GM12865 (cell line): ENCODE data around the gene SKOR1.

Experiments
- DNase-seq: peaks from one replicate; pipeline ENCODE4 v3.0.0; 2010; ENCODE audit warnings: low read depth
- H3K4me3 ChIP-seq: 2 replicates; pipeline ENCODE4 v1.5.1; 2011; ENCODE audit warnings: mild to moderate bottlenecking, low read depth, low read length, control low read depth
- TF ChIP-seq, protein P1 (sequence below): IDR thresholded peaks from 2 replicates; pipeline ENCODE4 v1.5.1; 2011; ENCODE audit warnings: low read length, control low read depth, low read depth, inconsistent platforms; ENCODE audit not compliant: insufficient read depth; ENCODE audit errors: missing control alignments

Gene SKOR1

DNA sequence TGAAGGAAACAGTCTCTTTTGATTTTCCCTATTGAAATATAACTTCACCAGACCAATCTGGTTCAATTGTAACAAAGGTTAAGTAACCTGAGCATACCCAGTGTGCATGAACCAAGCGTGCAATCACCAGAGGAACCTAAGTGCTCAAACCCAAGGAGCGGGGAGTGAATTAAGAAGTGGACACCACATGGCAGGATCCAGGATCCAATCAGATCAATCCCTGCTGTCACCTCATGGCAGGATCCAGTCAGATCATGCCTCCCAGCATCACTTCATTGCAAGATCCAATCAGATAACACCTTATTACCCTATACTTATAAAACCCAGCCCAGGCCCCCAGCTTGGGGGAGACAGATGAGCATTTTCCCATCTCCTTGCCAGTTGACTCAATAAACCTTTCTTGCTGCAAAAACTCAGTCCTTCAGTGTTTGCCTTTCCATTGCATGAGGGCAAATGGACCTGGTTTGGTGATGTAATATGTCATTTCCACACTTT, 53.5 kb downstream of the SKOR1 start:
- no peak for DNase-seq
- H3K4me3 ChIP-seq: no peak overlapping the region
- TF ChIP-seq, protein P1, sequence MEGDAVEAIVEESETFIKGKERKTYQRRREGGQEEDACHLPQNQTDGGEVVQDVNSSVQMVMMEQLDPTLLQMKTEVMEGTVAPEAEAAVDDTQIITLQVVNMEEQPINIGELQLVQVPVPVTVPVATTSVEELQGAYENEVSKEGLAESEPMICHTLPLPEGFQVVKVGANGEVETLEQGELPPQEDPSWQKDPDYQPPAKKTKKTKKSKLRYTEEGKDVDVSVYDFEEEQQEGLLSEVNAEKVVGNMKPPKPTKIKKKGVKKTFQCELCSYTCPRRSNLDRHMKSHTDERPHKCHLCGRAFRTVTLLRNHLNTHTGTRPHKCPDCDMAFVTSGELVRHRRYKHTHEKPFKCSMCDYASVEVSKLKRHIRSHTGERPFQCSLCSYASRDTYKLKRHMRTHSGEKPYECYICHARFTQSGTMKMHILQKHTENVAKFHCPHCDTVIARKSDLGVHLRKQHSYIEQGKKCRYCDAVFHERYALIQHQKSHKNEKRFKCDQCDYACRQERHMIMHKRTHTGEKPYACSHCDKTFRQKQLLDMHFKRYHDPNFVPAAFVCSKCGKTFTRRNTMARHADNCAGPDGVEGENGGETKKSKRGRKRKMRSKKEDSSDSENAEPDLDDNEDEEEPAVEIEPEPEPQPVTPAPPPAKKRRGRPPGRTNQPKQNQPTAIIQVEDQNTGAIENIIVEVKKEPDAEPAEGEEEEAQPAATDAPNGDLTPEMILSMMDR: no peak

DNA sequence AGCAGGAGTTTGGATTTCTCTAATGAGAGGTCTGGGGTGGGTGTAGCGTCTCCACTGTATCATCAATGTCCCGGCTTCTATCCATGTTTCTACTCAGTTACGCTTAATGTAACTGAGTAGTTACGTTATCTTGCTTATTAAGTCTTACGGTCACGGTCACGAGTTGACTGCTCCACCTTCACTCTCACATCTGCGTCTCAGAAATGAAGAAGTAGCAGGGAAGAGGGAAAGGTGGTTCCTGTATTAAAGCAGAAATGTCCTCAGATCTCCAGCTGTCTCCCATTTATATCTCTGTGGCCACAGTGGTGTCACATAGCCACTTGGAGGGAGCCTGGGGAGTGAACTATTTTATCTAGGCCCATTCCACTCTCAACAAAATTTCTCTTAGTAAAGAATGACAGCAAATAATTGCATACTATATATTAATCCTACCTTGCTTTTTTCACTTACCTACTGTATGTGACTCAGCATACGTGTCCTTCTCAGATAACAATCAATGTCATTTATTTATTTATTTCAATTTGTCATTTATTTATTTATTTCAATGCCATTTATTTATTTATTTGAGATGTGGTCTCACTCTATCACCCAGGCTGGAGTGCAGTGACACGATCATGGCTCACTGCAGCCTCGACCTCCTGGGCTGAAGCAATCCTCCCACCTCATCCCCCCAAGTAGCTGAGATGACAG, 54.3 kb downstream of the SKOR1 start:
- no peak for DNase-seq
- TF ChIP-seq, protein P1: no peak
- no peak overlapping the region for H3K4me3 ChIP-seq

DNA sequence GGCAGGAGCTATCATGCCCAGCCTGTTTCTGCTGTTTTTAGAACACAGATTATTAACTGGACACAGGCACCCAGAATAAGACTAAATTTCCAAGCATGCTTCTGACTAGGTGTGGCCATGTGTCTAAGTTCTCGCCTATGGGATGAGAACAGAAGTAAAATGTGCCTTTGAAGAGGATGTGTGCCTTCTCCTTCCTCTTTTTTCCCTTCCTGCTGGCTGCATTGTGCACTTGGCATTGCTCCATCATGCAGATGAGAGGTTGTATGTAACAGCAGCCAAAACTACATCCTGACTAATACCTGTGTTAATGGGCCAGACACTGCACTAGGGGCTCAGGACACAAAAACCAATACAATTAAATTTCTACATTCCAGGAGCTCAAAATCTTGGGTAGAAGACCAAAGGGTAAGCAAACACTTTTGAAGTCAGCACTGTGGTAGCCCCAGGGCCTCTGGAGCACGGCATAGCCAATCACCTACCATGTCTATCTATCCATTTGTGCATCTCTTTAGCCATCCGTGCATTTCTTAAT, 55.4 kb downstream of the SKOR1 start:
- no peak for DNase-seq
- TF ChIP-seq, protein P1: no peak
- no peak overlapping the region for H3K4me3 ChIP-seq

DNA sequence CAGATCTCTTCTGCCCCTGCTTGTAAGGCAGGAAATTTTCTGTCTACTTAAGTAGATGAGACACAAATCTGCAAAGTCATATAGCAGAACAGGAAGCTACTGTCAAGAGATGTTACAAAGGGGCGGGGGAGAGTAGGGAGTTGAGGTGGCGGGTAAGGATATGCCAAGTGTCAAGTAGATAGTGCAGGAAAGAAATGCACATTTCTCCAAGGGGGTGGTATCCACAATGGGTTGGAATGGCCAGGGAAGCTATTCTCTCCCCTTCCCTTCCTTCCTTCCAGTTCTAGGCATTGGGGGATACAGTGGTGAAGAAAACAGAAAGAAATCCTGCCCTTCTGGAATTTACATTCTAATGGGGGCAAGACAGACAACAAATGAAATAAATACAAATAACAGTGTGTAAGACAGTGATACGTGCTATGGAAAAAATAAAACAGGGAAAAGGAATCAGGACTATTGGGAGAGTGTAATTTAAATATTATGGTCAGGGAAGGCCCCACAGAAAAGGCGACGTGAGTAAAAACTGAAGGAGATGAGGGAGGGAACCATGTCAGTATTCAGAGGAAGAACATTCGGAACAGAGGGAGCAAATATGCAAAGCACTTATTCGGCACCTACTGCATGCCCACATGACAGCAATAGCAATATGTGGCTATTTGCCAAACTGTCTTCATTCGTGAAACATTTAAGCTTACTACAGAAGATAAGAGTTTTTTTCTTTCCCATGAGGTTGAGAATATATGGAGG, 57.4 kb downstream of the SKOR1 start:
- DNase-seq: peak; percentile 28
- no peak overlapping the region for H3K4me3 ChIP-seq
- TF ChIP-seq, protein P1: no peak

DNA sequence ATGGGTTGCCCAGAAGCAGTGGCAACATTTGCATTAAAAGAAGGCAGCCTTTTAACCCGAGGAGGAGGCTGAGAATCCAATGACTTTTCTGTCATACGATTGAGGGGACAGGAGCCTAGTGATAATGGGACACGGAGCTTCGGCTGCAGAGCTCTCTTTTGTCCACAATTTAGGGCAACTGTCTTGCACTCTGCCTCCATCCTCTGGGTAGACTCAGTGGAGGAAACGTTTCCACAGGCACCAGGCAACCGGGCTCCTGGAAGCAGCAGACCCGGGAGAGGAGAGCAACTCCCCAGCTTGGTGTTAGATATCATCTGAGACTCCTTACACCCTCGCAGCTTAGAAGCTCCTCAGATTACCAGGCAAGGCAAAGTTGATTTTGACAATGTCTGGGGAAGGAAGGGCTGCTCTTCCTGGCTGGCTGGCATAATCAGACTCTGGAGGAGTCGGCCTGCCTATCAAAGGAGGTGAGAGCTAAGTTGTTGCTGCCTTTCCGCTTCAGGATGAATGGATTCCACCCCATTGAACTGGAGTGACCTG, 58.0 kb downstream of the SKOR1 start:
- no peak for DNase-seq
- TF ChIP-seq, protein P1: no peak
- no peak overlapping the region for H3K4me3 ChIP-seq

DNA sequence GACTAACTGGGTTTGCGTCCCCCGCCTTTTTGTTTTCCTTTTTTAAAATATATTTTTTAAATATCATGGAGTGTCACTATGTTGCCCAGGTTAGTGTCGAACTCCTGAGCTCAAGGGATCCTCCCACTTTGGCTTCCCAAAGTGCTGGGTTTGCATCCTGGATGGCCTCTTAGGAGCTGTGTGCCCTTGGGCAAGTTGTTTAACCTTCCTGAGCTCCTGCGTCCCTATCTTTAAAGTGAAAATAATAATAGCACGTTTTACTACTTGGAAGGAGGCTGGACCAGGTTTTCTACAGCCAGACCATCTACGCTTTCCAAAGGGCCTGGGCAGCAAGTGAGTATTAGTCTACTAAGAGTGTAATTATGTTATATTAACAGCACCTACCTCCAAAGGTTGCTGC, 58.7 kb downstream of the SKOR1 start:
- no peak for DNase-seq
- TF ChIP-seq, protein P1: no peak
- no peak overlapping the region for H3K4me3 ChIP-seq
